SJCRH30 (cell line): ENCODE measurements around the gene EPC1. TPM values are rescaled to one million over a fixed set of nuclear protein-coding genes. Genes with fewer than 3 reads are reported as not detected.

Experiments used
- DNase-seq, 2 experiments: peaks; one replicate each; pipeline ENCODE4 v3.0.0-alpha.2; 2015 to 2020
- H3K27ac ChIP-seq: fragments of 250-450 bp; sonication (Bioruptor Pico); 2 replicates; pipeline ENCODE4 v1.5.1; 2020; ENCODE audit warnings: mild to moderate bottlenecking, moderate library complexity
- H3K27me3 ChIP-seq: fragments of 250-450 bp; sonication (Bioruptor Pico); 2 replicates; pipeline ENCODE4 v1.5.1; 2020; ENCODE audit warnings: mild to moderate bottlenecking, moderate library complexity
- H3K36me3 ChIP-seq: fragments of 250-450 bp; sonication (Bioruptor Pico); 2 replicates; pipeline ENCODE4 v1.5.1; 2020; ENCODE audit warnings: mild to moderate bottlenecking, moderate library complexity
- H3K4me1 ChIP-seq: fragments of 250-450 bp; sonication (Bioruptor Pico); 2 replicates; pipeline ENCODE4 v1.5.1; 2020; ENCODE audit warnings: mild to moderate bottlenecking, moderate library complexity
- H3K4me3 ChIP-seq: fragments of 250-450 bp; sonication (Bioruptor Pico); 2 replicates; pipeline ENCODE4 v1.5.1; 2020; ENCODE audit warnings: mild to moderate bottlenecking, moderate library complexity
- H3K9me3 ChIP-seq: fragments of 250-450 bp; sonication (Bioruptor Pico); replicated peaks from 2 replicates; pipeline ENCODE4 v1.5.1; 2020; ENCODE audit warnings: mild to moderate bottlenecking, moderate library complexity
- total RNA-seq: library from RNA; depleted of rRNA; stranded (reverse); fragments of >200 nt; shearing (Covaris generic); gene quantifications from 2 replicates; pipeline ENCODE4 v1.2.3, GENCODE V29; 2014

Gene EPC1
- total RNA-seq, 1 experiment from 2014 or later, result 29.6 TPM

DNA sequence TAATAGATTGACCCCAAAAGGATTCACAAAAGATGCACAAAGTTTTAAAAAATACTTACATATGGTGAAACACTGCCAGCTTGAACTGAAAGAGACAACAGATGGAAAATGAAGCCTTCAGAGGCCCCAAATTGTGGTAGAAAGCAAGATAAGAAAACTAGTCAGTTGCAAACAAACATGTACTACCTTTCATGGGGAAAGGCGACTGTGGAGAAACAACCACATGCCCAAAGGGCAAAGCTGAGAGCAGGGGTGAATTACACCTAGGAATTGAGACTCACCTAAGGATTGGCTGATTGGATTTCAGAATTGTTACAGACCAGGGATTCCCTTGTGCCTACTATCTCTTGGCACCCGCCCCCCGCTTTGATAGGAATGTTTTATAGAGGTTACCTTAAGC, 13.1 kb downstream of the EPC1 start:
- Histone ChIP-seq H3K27ac (no peak overlapping the region), H3K27me3 (no peaks in the 10 kb centered on the region), H3K4me3 (no peak overlapping the region), H3K36me3 (no peaks in the 10 kb centered on the region), H3K9me3 (no peaks in the 10 kb centered on the region), H3K4me1 (no peaks in the 10 kb centered on the region)
- no peak for DNase-seq

DNA sequence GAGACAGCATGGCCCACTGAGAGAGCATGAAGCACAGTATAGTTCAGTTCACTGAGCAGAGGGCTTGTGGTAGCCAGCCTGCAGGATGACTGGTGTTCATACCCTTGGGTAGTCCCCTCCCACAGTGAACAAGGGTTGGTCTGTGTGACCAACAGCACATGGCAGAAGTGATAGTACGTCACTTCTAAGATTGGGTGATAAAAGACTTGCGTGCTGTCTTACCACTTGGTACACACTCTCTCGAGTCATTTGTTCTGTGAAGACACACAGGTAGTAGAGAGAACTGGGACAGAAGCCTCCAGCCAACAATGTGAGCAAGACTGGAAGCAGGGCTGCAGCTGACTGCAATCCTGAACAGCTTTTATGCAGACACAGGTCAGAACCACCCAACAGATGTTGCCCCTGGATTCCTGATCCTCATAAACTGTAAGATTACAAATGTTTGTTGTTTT, 14.6 kb downstream of the EPC1 start:
- H3K36me3 ChIP-seq, result no peaks in the 10 kb centered on the region; the same call in 1 of the 2 replicates
- no peak overlapping the region for H3K4me3 ChIP-seq
- no peak overlapping the region for H3K27ac ChIP-seq
- H3K27me3 ChIP-seq, result no peaks in the 10 kb centered on the region
- H3K9me3 ChIP-seq, result no peaks in the 10 kb centered on the region
- H3K4me1 ChIP-seq, result no peaks in the 10 kb centered on the region
- DNase-seq, result peak in 1 of 2 experiments; percentile 22

DNA sequence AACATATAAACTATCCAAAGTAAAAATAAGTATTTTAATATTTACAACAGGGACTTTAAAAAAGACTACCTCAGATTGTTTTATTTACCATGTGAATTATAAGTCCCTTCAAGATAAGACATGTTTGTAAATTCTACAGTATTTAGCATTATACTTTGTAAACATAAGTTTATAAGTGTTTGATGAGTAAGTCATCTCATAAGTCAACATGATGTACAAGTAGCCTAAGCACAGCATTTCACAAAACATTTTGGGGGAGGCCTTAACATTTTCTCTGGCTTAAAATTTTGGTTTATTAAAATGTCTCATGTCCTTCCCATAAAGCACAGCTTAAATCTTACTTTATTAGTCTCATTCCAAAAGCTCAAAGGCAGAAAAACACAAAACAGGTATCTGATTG, 15.4 kb downstream of the EPC1 start:
- Histone ChIP-seq H3K27me3 (no peaks in the 10 kb centered on the region), H3K36me3 (no peaks in the 10 kb centered on the region; the same call in 1 of the 2 replicates), H3K4me1 (no peaks in the 10 kb centered on the region), H3K9me3 (no peaks in the 10 kb centered on the region), H3K4me3 (no peak overlapping the region), H3K27ac (no peak overlapping the region)
- DNase-seq, result no peak

DNA sequence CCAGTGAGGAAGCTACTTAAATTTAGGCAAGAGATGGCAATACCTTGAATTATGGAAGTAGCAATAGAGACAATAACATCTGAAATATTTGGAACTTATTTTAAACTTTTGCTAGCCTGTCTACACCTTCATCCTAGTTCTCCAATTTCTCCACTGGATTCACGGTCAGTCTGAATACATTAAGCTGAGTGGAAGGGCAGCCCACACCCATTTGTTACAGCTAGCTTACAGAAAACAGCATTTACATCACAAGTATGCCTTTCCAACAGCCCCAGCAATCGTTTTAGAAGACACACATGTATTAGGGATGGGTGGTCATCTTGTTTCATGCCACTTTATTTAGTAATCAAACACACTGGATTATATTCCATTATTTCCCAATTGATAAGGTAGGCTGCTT, 16.7 kb downstream of the EPC1 start:
- no peaks in the 10 kb centered on the region for H3K9me3 ChIP-seq
- no peak overlapping the region for H3K27ac ChIP-seq
- H3K27me3 ChIP-seq, result no peaks in the 10 kb centered on the region
- no peak for DNase-seq
- peaks cover 4% of the 10 kb centered on the region; the same call in 1 of the 2 replicates for H3K36me3 ChIP-seq
- no peak overlapping the region for H3K4me3 ChIP-seq
- no peaks in the 10 kb centered on the region for H3K4me1 ChIP-seq

DNA sequence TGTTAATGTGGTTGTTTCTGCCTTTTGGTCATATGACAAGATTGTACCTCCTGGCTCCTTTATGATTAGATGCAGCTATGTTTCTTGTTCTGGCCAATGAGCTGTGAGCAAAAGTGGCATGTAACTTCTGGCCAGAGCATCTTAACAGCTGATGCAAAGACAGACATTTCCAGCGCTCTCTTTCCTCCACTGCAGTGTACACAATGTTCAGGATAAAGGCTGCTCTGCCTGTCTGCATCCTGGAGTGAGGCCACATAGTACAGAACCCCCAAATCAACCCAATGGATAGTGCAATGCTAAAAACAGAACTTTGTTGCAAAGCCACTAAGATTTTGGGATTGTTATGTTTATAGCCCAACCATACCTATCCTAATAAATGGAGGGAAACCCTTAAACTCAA, 17.9 kb downstream of the EPC1 start:
- Histone ChIP-seq H3K27me3 (no peaks in the 10 kb centered on the region), H3K27ac (no peak overlapping the region), H3K36me3 (peaks cover 7% of the 10 kb centered on the region; the same call in 1 of the 2 replicates), H3K4me1 (no peaks in the 10 kb centered on the region), H3K9me3 (no peaks in the 10 kb centered on the region), H3K4me3 (no peak overlapping the region)
- no peak for DNase-seq

DNA sequence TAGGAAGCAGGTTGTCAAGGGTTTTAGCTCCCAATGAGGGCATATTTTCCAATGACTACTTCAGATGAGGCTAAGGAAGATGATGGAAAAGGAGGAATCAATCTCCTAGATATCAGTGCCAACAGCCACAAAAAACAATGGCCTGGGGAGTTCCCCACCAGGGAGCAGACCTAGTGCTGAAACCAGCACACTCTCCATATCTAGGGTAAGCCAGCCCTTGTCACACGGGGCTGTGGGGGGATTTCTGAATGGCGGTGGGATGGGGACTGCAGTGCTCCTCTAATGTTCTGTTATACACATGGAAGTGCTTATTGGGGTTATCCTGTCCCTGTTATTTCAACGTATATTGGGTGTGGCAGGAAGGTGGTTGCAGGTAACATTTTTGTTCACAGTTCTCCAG, 18.5 kb downstream of the EPC1 start:
- Histone ChIP-seq H3K4me3 (no peak overlapping the region), H3K9me3 (no peaks in the 10 kb centered on the region), H3K27ac (no peak overlapping the region), H3K4me1 (no peaks in the 10 kb centered on the region), H3K36me3 (peaks cover 7% of the 10 kb centered on the region; the same call in 1 of the 2 replicates), H3K27me3 (no peaks in the 10 kb centered on the region)
- no peak for DNase-seq

DNA sequence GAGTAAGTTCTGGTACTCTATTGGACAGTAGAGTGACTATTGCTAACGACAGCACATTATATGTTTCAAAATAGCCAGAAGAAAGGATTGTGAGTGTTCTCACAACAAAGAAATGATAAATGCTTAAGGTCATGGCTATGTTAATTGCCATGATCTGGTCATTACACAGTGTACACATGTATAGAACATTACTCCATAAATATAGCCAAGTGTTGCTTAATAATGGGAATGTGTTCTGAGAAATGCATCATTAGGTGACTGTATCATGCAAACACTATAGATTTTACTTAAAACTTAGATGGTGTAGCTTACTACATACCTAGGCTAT, 19.6 kb downstream of the EPC1 start:
- Histone ChIP-seq H3K27ac (no peak overlapping the region), H3K36me3 (peaks cover 7% of the 10 kb centered on the region; the same call in 1 of the 2 replicates), H3K4me1 (no peaks in the 10 kb centered on the region), H3K27me3 (no peaks in the 10 kb centered on the region), H3K4me3 (no peak overlapping the region), H3K9me3 (no peaks in the 10 kb centered on the region)
- DNase-seq, result no peak

DNA sequence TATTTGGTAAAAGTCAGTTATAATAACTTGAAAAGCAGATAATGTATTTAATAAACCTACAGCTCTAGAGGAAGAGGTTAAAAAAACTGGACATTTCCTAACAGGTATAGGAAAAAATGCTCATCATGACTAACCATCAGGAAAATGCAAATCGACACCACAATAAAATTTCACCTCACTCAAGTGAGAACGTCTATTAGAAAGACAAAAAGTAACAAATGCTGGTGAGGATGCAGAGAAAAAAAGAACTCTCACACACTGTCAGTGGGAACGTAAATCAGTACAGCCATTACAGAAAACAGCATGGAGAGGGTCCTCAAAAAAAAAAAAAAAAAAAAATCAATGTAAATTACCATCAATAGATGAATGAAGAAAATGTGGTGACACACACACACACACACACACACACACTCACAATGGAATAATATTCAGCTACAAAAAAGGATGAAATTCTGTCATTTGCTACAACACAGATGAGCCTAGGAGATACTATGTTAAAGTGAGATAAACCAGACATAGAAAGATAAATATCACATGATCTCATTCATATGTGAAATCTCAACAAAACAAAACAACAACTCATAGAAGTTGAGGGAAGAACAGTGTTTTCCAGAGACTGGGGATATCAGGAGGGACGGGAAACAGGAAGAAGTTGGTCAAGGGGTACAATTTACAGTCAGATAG, 20.1 kb downstream of the EPC1 start:
- no peaks in the 10 kb centered on the region for H3K27me3 ChIP-seq
- no peak overlapping the region for H3K27ac ChIP-seq
- peaks cover 2% of the 10 kb centered on the region; the same call in 1 of the 2 replicates for H3K4me1 ChIP-seq
- DNase-seq, result no peak
- H3K36me3 ChIP-seq, result peaks cover 7% of the 10 kb centered on the region; the same call in 1 of the 2 replicates
- no peak overlapping the region for H3K4me3 ChIP-seq
- no peaks in the 10 kb centered on the region for H3K9me3 ChIP-seq

DNA sequence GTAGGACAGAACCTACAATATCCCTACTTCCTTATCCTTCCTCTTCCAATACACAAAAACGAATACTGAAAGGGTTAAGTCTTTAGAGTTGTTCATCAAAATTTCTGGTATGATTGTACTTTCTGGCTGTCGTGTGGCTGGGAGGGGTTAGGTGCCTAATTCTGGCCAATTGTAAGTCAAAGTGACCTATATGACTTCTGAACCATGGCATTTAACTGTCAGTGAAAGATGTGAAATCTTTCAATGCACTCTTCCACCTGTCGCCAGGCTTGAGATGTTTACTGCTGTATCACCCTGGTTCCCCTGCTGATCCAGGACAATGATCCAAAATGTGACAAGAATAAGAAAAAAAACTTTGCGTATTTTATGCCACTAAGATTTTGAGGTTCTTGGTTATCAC, 20.8 kb downstream of the EPC1 start:
- H3K4me3 ChIP-seq, result no peak overlapping the region
- peaks cover 7% of the 10 kb centered on the region; the same call in 1 of the 2 replicates for H3K4me1 ChIP-seq
- H3K9me3 ChIP-seq, result no peaks in the 10 kb centered on the region
- H3K27ac ChIP-seq, result no peak overlapping the region
- H3K27me3 ChIP-seq, result no peaks in the 10 kb centered on the region
- peaks cover 7% of the 10 kb centered on the region; the same call in 1 of the 2 replicates for H3K36me3 ChIP-seq
- DNase-seq, result no peak

DNA sequence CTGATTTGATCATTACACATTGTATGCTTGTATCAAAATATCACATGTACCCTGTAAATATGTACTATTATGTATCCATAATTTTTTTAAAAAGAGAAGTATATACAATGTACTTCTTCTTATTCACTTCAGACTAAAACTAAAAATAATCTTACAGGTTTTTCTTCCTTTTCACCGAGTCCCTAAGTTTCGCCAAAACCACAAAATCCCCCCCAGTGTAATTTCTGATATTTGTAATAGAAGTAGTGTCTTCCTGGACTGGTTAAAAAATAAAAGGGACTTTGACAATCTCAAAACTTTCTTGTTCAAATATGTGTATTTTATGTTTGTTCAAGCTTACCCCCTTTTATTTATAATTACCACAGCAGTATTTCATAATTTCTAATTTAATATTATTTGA, 23.9 kb downstream of the EPC1 start:
- no peaks in the 10 kb centered on the region for H3K27me3 ChIP-seq
- no peak for DNase-seq
- H3K36me3 ChIP-seq, result peaks cover 7% of the 10 kb centered on the region; the same call in 1 of the 2 replicates
- peaks cover 16% of the 10 kb centered on the region for H3K4me1 ChIP-seq
- H3K4me3 ChIP-seq, result no peak overlapping the region
- no peak overlapping the region for H3K27ac ChIP-seq
- no peaks in the 10 kb centered on the region for H3K9me3 ChIP-seq

DNA sequence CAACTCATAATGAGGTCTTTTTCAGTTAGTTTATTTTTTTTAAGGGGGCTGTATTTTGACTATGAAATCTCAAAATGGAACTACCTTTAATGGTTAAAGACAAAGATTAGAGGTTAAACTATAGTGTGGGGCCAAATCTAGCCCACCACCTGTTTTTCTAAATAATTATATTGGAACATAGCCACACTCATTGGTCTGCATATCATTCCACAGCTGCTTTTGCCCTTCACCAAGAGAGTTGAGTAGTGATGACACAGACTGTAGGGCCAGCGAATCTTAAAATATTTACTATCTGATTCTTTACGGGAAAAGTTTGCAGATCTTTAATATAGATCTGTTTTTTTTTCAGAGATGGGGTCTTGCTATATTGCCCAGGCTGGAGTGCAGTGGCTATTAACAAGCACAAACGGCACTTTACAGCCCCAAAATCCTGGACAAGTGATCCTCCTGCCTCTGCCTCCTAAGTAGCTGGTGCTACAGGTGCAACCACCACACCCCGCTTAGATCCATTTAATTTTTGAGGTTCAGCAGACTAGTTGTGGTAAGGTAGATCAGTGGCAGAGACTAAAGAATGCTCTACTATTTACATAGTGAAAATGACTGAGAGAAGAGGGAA, 25.8 kb downstream of the EPC1 start:
- no peak overlapping the region for H3K4me3 ChIP-seq
- H3K9me3 ChIP-seq, result no peaks in the 10 kb centered on the region
- no peaks in the 10 kb centered on the region for H3K27me3 ChIP-seq
- peak overlapping the region; percentile 16 for H3K27ac ChIP-seq
- H3K36me3 ChIP-seq, result peaks cover 11% of the 10 kb centered on the region; the same call in 1 of the 2 replicates
- DNase-seq, result peak; percentile 45 to 77
- H3K4me1 ChIP-seq, result peaks cover 21% of the 10 kb centered on the region

DNA sequence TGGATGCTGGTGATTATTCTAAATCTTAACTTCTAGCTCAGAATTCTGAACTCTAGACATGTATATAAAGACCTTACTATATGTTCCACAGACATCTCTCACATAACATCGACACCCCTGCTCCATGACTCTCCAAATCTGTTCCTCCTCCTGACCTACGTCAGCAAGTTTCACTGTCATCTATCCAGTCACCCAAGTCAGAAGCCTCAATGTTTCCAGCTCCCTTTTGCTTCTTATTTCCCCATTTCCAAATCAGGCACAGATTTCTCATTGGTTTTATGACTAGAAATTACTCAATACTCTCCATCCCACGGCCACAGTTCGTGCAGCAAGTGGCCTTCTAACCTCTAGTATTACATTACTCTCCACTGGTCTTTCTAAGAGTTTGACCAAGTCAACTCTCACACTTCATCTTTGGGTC, 28.5 kb downstream of the EPC1 start:
- Histone ChIP-seq H3K27me3 (no peaks in the 10 kb centered on the region), H3K4me1 (peaks cover 23% of the 10 kb centered on the region), H3K36me3 (peaks cover 11% of the 10 kb centered on the region; the same call in 1 of the 2 replicates), H3K9me3 (no peaks in the 10 kb centered on the region), H3K27ac (no peak overlapping the region), H3K4me3 (no peak overlapping the region)
- no peak for DNase-seq

DNA sequence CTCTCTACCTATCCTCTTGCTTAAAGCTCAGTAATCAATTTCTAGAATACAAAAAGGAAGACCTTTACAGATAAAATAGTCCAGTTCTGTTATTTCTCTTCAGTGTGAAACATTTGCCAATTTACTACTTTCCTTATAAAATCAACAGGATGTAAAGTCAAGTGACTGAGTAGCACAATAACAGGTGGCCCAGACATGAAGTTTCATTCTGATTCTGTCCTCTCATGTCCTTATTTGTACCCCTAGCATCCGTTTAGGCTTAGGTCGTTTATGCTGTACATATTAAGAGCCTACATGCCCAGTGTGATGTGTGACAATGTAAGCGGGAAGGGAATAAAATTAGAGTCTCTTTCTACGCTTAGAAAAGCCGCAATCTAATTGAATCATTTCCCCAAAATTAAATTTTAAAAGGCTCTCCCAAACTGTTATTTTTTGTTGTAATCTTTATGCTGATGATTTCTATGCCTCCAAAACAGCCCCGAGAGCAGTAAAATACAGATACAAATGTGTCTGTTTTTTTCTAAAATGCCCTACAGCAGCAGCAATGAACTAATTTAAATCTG, 29.1 kb downstream of the EPC1 start:
- DNase-seq, result peak in 1 of 2 experiments; percentile 31
- Histone ChIP-seq H3K36me3 (peaks cover 11% of the 10 kb centered on the region; the same call in 1 of the 2 replicates), H3K9me3 (no peaks in the 10 kb centered on the region), H3K4me1 (peaks cover 23% of the 10 kb centered on the region), H3K27me3 (no peaks in the 10 kb centered on the region), H3K4me3 (no peak overlapping the region), H3K27ac (no peak overlapping the region)

DNA sequence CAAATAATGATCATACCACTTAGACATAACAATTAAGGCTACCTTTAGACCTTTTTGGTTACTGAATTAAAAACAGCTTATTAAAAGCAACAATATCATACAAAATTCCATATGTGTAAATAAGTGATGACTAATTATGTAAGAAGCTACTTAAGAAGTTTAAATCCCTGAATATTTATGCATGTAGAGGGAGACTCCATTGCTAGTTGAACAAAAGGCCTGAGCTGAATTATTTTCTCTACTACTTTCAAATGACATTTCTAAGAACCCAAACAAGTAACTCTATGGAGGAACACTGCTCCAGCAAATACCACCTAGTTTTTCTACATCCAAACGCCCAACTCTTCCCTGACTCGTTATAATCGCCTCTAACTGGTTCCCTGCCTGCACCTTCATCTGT, 31.5 kb downstream of the EPC1 start:
- H3K9me3 ChIP-seq, result no peaks in the 10 kb centered on the region
- peaks cover 11% of the 10 kb centered on the region; the same call in 1 of the 2 replicates for H3K36me3 ChIP-seq
- no peak overlapping the region for H3K4me3 ChIP-seq
- DNase-seq, result no peak
- H3K27me3 ChIP-seq, result no peaks in the 10 kb centered on the region
- H3K4me1 ChIP-seq, result peaks cover 10% of the 10 kb centered on the region
- H3K27ac ChIP-seq, result no peak overlapping the region

DNA sequence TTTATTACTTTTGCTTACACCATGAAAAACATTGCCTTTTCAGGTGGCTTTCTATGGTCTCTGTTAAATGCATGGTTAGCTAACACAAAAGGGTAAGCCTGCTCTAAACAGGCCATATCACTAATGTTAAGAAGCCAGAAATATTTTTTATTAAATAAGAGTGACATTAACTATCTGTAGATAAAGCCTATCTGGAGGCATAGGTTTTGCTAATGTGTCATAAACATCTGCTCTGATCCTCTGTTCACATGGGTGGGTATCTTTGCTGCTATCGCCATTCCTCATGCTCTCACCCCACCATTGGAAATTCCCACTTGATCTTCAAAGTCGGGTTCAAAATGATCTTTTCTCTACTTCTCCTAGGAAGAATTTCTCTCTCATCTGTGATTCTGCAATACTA, 32.4 kb downstream of the EPC1 start:
- no peak overlapping the region for H3K4me3 ChIP-seq
- H3K36me3 ChIP-seq, result peaks cover 11% of the 10 kb centered on the region; the same call in 1 of the 2 replicates
- no peak for DNase-seq
- no peak overlapping the region for H3K27ac ChIP-seq
- H3K4me1 ChIP-seq, result peaks cover 7% of the 10 kb centered on the region; the same call in 1 of the 2 replicates
- no peaks in the 10 kb centered on the region for H3K9me3 ChIP-seq
- no peaks in the 10 kb centered on the region for H3K27me3 ChIP-seq
